CD14-positive monocyte (primary cell): Measurements from ENCODE around the gene GRIN2A. TPM values are rescaled to one million over a fixed set of nuclear protein-coding genes. Genes with fewer than 3 reads are reported as not detected.

Source experiments
- DNase-seq, 3 donors: peaks; one replicate each; pipeline ENCODE4 v3.0.0-alpha.2; 2011 to 2022
- H2AFZ ChIP-seq: 2 replicates; pipeline ENCODE4 v1.6.0; 2012; ENCODE audit warnings: mild to moderate bottlenecking, low read depth, low read length, inconsistent platforms; ENCODE audit not compliant: insufficient read depth, poor library complexity, severe bottlenecking
- H3K27ac ChIP-seq, 2 donors: 1 replicate in 1 of 2; 2 replicates in 1 of 2; pipeline ENCODE4 v1.5.1; 2012 to 2013; ENCODE audit warnings: low read length in 2 of 2, control low read depth in 1 of 2, inconsistent platforms in 1 of 2, low read depth in 1 of 2, mild to moderate bottlenecking in 1 of 2
- H3K27me3 ChIP-seq, 2 donors: one replicate each; pipeline versions ENCODE4 v1.6.0 to v1.6.1; 2011 to 2013; ENCODE audit warnings: low read length in 2 of 2; ENCODE audit not compliant: control insufficient read depth in 2 of 2, insufficient read depth in 2 of 2
- H3K36me3 ChIP-seq, 2 donors: replicated peaks in 1 of 2; 1 replicate in 1 of 2; 2 replicates in 1 of 2; pipeline versions ENCODE4 v1.5.1 to v1.6.1; 2012 to 2013; ENCODE audit warnings: low read length in 2 of 2, control low read depth in 1 of 2, inconsistent platforms in 1 of 2, mild to moderate bottlenecking in 1 of 2; ENCODE audit not compliant: insufficient read depth in 2 of 2, control insufficient read depth in 1 of 2
- H3K4me1 ChIP-seq, 2 donors: 1 replicate in 1 of 2; 2 replicates in 1 of 2; pipeline versions ENCODE4 v1.5.1 to v1.6.1; 2012 to 2013; ENCODE audit warnings: low read length in 2 of 2, control low read depth in 1 of 2, inconsistent platforms in 1 of 2, mild to moderate bottlenecking in 1 of 2, moderate library complexity in 1 of 2; ENCODE audit not compliant: insufficient read depth in 2 of 2, control insufficient read depth in 1 of 2
- H3K4me2 ChIP-seq: replicated peaks from 2 replicates; pipeline ENCODE3; 2012; ENCODE audit warnings: low read length, moderate library complexity, mild to moderate bottlenecking; ENCODE audit not compliant: poor library complexity, severe bottlenecking; ENCODE audit errors: extremely low read depth
- H3K4me3 ChIP-seq, 3 experiments: fragments of 200-600 bp in 1 of 3; sonication (generic) in 1 of 3; replicated peaks in 1 of 3; 1 replicate in 2 of 3; 2 replicates in 1 of 3; pipeline ENCODE4 v1.5.1; 2011 to 2013; ENCODE audit warnings: low read length in 3 of 3, mild to moderate bottlenecking in 3 of 3, control low read depth in 2 of 3, low read depth in 2 of 3, inconsistent platforms in 1 of 3, moderate library complexity in 1 of 3
- H3K79me2 ChIP-seq: 2 replicates; pipeline ENCODE4 v1.6.0; 2012; ENCODE audit warnings: mild to moderate bottlenecking, control low read depth, inconsistent platforms, low read length, moderate library complexity; ENCODE audit not compliant: insufficient read depth
- H3K9ac ChIP-seq: 2 replicates; pipeline ENCODE4 v1.6.0; 2017; ENCODE audit warnings: low read length, mild to moderate bottlenecking; ENCODE audit not compliant: insufficient read depth, poor library complexity, severe bottlenecking
- H3K9me3 ChIP-seq, 2 donors: replicated peaks in 1 of 2; 1 replicate in 1 of 2; 2 replicates in 1 of 2; pipeline versions ENCODE4 v1.5.1 to v1.6.1; 2012 to 2013; ENCODE audit warnings: low read length in 2 of 2, control low read depth in 1 of 2; ENCODE audit not compliant: control insufficient read depth in 1 of 2, insufficient read depth in 1 of 2
- H4K20me1 ChIP-seq: 2 replicates; pipeline ENCODE4 v1.6.0; 2012; ENCODE audit warnings: mild to moderate bottlenecking, low read length, control low read depth, moderate library complexity; ENCODE audit not compliant: insufficient read depth
- H3K27ac Mint-ChIP-seq, 7 donors: one replicate each; pipeline ENCODE4 v1.8.0; 2020; ENCODE audit warnings: mild to moderate bottlenecking in 7 of 7, mixed read lengths in 7 of 7, moderate library complexity in 6 of 7, inconsistent platforms in 2 of 7
- H3K27me3 Mint-ChIP-seq, 3 donors: one replicate each; pipeline ENCODE4 v1.8.0; 2021 to 2022; ENCODE audit warnings: low read depth in 3 of 3, mild to moderate bottlenecking in 3 of 3, mixed read lengths in 3 of 3, moderate library complexity in 3 of 3, inconsistent platforms in 1 of 3
- H3K36me3 Mint-ChIP-seq, 2 donors: one replicate each; pipeline ENCODE4 v1.8.0; 2020; ENCODE audit warnings: mixed read lengths in 2 of 2, inconsistent platforms in 1 of 2, mild to moderate bottlenecking in 1 of 2
- H3K4me1 Mint-ChIP-seq: one replicate; pipeline ENCODE4 v1.8.0; 2020; ENCODE audit warnings: mild to moderate bottlenecking, mixed read lengths
- H3K4me3 Mint-ChIP-seq, 2 donors: one replicate each; pipeline ENCODE4 v1.8.0; 2020; ENCODE audit warnings: mild to moderate bottlenecking in 2 of 2, mixed read lengths in 2 of 2, moderate library complexity in 1 of 2
- H3K9me3 Mint-ChIP-seq, 7 donors: one replicate each; pipeline ENCODE4 v1.8.0; 2020 to 2022; ENCODE audit warnings: mixed read lengths in 7 of 7, mild to moderate bottlenecking in 6 of 7, moderate library complexity in 6 of 7, inconsistent platforms in 2 of 7
- CTCF ChIP-seq: fragments of 200-600 bp; IDR thresholded peaks from one replicate; pipeline ENCODE4 v1.8.0; 2022; ENCODE audit warnings: antibody characterized with exemption, mild to moderate bottlenecking
- WGBS: methylation state at CpG from one replicate; pipeline ENCODE4 v1.1.5; 2013; ENCODE audit warnings: missing lambda C conversion rate; ENCODE audit not compliant: insufficient coverage; 5-methylcytosine and 5-hydroxymethylcytosine counted together
- intact Hi-C, 2 donors: fragments of 100-400 bp; cut with micrococcal nuclease; formaldehyde crosslinking; loops; one replicate each; pipeline versions ENCODE4 v1.15.0 to v1.15.1; 2023
- polyA plus RNA-seq, 3 donors: library from polyadenylated mRNA; depleted of rRNA in 1 of 3; unstranded in 2 of 3; stranded (reverse) in 1 of 3; fragments of 300-500 nt in 2 of 3; fragments of >200 nt in 1 of 3; fragmentation: Illumina TruSeq in 2 of 3; gene quantifications; 1 replicate in 2 of 3; 2 replicates in 1 of 3; pipeline ENCODE4 v1.2.3, GENCODE V29; 2012 to 2021

GRIN2A gene
- polyA plus RNA-seq, 3 donors, result not detected

DNA sequence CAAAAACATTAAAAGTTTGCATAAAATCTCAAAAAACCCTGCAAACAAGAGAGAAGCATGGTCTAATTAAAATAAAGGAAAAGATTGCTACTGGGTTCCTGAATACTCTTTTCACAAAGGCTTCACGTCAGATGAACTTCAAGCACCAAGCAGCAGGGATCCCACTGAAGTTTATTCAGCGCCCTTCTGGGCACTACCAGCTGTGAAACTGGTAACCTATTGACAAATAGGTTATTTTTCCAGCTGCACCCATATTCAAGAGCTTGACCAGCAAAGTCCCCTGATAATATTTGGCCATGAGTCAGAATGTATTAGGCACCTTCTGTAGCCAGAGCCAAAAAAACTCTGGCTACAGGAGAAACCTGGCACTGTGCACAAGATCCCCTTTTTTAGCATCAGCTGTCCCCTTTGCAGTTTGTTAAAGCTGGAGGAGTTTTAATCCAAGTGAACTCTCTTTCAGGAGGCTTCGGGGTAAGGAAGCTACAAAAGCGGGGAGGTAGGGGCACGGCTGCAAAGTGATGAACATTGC is 60.3 kb downstream of the GRIN2A start:
- Histone ChIP-seq H3K27ac (no peak overlapping the region), H3K79me2 (no peaks in the 10 kb centered on the region), H3K4me1 (no peaks in the 10 kb centered on the region), H3K9ac (no peak overlapping the region), H4K20me1 (no peaks in the 10 kb centered on the region), H3K9me3 (no peaks in the 10 kb centered on the region), H3K36me3 (no peaks in the 10 kb centered on the region), H3K27me3 (no peaks in the 10 kb centered on the region), H3K4me3 (no peak overlapping the region), H3K4me2 (no peak overlapping the region), H2AFZ (no peak overlapping the region)
- H3K36me3 Mint-ChIP-seq, result no peaks in the 10 kb centered on the region
- no peak for DNase-seq
- no peaks in the 10 kb centered on the region for H3K4me1 Mint-ChIP-seq
- H3K27ac Mint-ChIP-seq, result no peak overlapping the region
- H3K27me3 Mint-ChIP-seq, result peaks cover 4 to 8% (median 7%) of the 10 kb centered on the region in 3 donors
- 75% methylated on average over 5 of the region's 5 CpGs for WGBS
- no peak overlapping the region for H3K4me3 Mint-ChIP-seq
- no peak for TF ChIP-seq CTCF
- intact Hi-C loops, result no loop called here
- peaks cover 0 to 3% (median 0%) of the 10 kb centered on the region in 7 donors for H3K9me3 Mint-ChIP-seq

GRCh38 chr16:10121491-10121890 is 60.7 kb downstream of the GRIN2A start:
- Histone ChIP-seq H3K9me3 (no peaks in the 10 kb centered on the region), H3K4me1 (no peaks in the 10 kb centered on the region), H3K79me2 (no peaks in the 10 kb centered on the region), H3K27ac (no peak overlapping the region), H2AFZ (no peak overlapping the region), H3K27me3 (no peaks in the 10 kb centered on the region), H4K20me1 (no peaks in the 10 kb centered on the region), H3K4me2 (no peak overlapping the region), H3K4me3 (no peak overlapping the region), H3K9ac (no peak overlapping the region), H3K36me3 (no peaks in the 10 kb centered on the region)
- no peak for DNase-seq
- H3K9me3 Mint-ChIP-seq, result peaks cover 0 to 3% (median 0%) of the 10 kb centered on the region in 7 donors
- H3K36me3 Mint-ChIP-seq, result no peaks in the 10 kb centered on the region
- H3K27ac Mint-ChIP-seq, result no peak overlapping the region
- no peak for TF ChIP-seq CTCF
- H3K4me3 Mint-ChIP-seq, result no peak overlapping the region
- WGBS, result 60% methylated on average over 1 of the region's 2 CpGs
- H3K4me1 Mint-ChIP-seq, result no peaks in the 10 kb centered on the region
- H3K27me3 Mint-ChIP-seq, result peaks cover 4 to 8% (median 7%) of the 10 kb centered on the region in 3 donors
- intact Hi-C loops, result no loop called here
